Calu3 (cell line): ENCODE data around the gene CXCR5. TPM values are rescaled to one million over a fixed set of nuclear protein-coding genes. Genes with fewer than 3 reads are reported as not detected.
A peak's percentile ranks its signal among the peaks of the same experiment; 100 is the strongest.

Source experiments
- BruUV-seq: library from RNA; stranded (reverse); fragments of 400-500 nt; replicated peaks from 2 replicates; lab custom pipeline; 2021; lab: Mats Ljungman, UMichigan
- CTCF ChIA-PET: fragments of 300-600 bp; sonication (Branson Sonifier 250); formaldehyde crosslinking; loops from one replicate; lab custom pipeline; 2022; ENCODE audit warnings: antibody characterized with exemption; lab: Charles Lee
- DNase-seq: peaks from one replicate; pipeline ENCODE4 v3.0.0; 2022
- H3K27ac Mint-ChIP-seq: one replicate; pipeline ENCODE4 v1.8.0; 2022; ENCODE audit warnings: mixed read lengths; ENCODE audit not compliant: unreplicated experiment
- H3K27me3 Mint-ChIP-seq: one replicate; pipeline ENCODE4 v1.8.0; 2022; ENCODE audit warnings: mixed read lengths; ENCODE audit not compliant: unreplicated experiment
- H3K36me3 Mint-ChIP-seq: one replicate; pipeline ENCODE4 v1.8.0; 2022; ENCODE audit warnings: mild to moderate bottlenecking, moderate library complexity, mixed read lengths; ENCODE audit not compliant: insufficient read depth, unreplicated experiment
- H3K4me1 Mint-ChIP-seq: one replicate; pipeline ENCODE4 v1.8.0; 2022; ENCODE audit warnings: mild to moderate bottlenecking, low read depth, mixed read lengths; ENCODE audit not compliant: unreplicated experiment
- H3K4me3 Mint-ChIP-seq: one replicate; pipeline ENCODE4 v1.8.0; 2022; ENCODE audit warnings: mild to moderate bottlenecking, low read depth, moderate library complexity, mixed read lengths; ENCODE audit not compliant: unreplicated experiment
- H3K9me3 Mint-ChIP-seq: one replicate; pipeline ENCODE4 v1.8.0; 2022; ENCODE audit warnings: low read depth, mixed read lengths; ENCODE audit not compliant: unreplicated experiment
- CTCF ChIP-seq: fragments of 200-600 bp; IDR thresholded peaks from one replicate; pipeline ENCODE4 v1.8.0; 2022; ENCODE audit warnings: antibody characterized with exemption; ENCODE audit not compliant: unreplicated experiment
- intact Hi-C: fragments of 100-400 bp; cut with micrococcal nuclease; formaldehyde crosslinking; loops from one replicate; pipeline ENCODE4 v1.10.0; 2022; ENCODE audit not compliant: unreplicated experiment
- total RNA-seq: library from RNA; stranded (reverse); gene quantifications from 2 replicates; pipeline ENCODE4 v1.2.3, GENCODE V29; 2022

The CXCR5 gene
- total RNA-seq, 1 experiment from 2014 or later: not detected

GRCh38 chr11:118927554-118928100, 43.9 kb downstream of the CXCR5 start:
- BruUV-seq: no TSS peak
- Mint-ChIP-seq H3K27me3 (no peaks in the 10 kb centered on the region), H3K4me3 (peak overlapping the region; percentile 83), H3K36me3 (peaks cover 75% of the 10 kb centered on the region), H3K4me1 (peaks cover 40% of the 10 kb centered on the region), H3K9me3 (no peaks in the 10 kb centered on the region), H3K27ac (peak overlapping the region; percentile 90)
- intact Hi-C loops: loop anchor here (1.0 to 2.0 kb wide), 2 partner anchors 20 to 29 kb away; partner anchors contain the start of gene UPK2
- CTCF ChIA-PET: interaction anchor here (1.0 to 1.4 kb wide), 4 partner anchors 16 to 39 kb away, joined by 3 to 7 read pairs (median 6); no protein-coding TSS in a partner anchor
- no peak for TF ChIP-seq CTCF
- no peak for DNase-seq

- no peaks in the 10 kb centered on the region for H3K27me3 Mint-ChIP-seq
- H3K27ac Mint-ChIP-seq: peak overlapping the region; percentile 90
- H3K4me3 Mint-ChIP-seq: peak overlapping the region; percentile 83
- BruUV-seq: no TSS peak
- peaks cover 46% of the 10 kb centered on the region for H3K4me1 Mint-ChIP-seq
- intact Hi-C loops: loop anchor here (1.0 to 2.0 kb wide), 2 partner anchors 21 to 29 kb away; partner anchors contain the start of gene UPK2
- peak; percentile 73 for TF ChIP-seq CTCF
- H3K36me3 Mint-ChIP-seq: peaks cover 68% of the 10 kb centered on the region
- no peaks in the 10 kb centered on the region for H3K9me3 Mint-ChIP-seq
- CTCF ChIA-PET: interaction anchor here (0.6 to 1.4 kb wide), 5 partner anchors 16 to 46 kb away, joined by 3 to 8 read pairs (median 7); no protein-coding TSS in a partner anchor
- DNase-seq: peak; percentile 87
Measured at GRCh38 chr11:118928101-118928869, 44.6 kb downstream of the CXCR5 start.

GRCh38 chr11:118928870-118929500, 45.3 kb downstream of the CXCR5 start:
- Mint-ChIP-seq H3K9me3 (no peaks in the 10 kb centered on the region), H3K4me3 (peak overlapping the region; percentile 83), H3K27me3 (no peaks in the 10 kb centered on the region), H3K36me3 (peaks cover 61% of the 10 kb centered on the region), H3K4me1 (peaks cover 46% of the 10 kb centered on the region), H3K27ac (peak overlapping the region; percentile 90)
- TF ChIP-seq CTCF: no peak
- BruUV-seq: no TSS peak
- DNase-seq: peak; percentile 37
- CTCF ChIA-PET: interaction anchor here (0.6 to 2.0 kb wide), 5 partner anchors 17 to 294 kb away, joined by 3 to 9 read pairs (median 7); no protein-coding TSS in a partner anchor
- intact Hi-C loops: loop anchor here (1.0 to 2.0 kb wide), 2 partner anchors 22 to 28 kb away; partner anchors contain the start of gene UPK2

- TF ChIP-seq CTCF: no peak
- H3K36me3 Mint-ChIP-seq: peaks cover 55% of the 10 kb centered on the region
- peak overlapping the region; percentile 83 for H3K4me3 Mint-ChIP-seq
- H3K27ac Mint-ChIP-seq: peak overlapping the region; percentile 58
- CTCF ChIA-PET: interaction anchor here (0.6 to 2.0 kb wide), 5 partner anchors 17 to 295 kb away, joined by 3 to 9 read pairs (median 3); partner anchors contain the start of gene HMBS
- no TSS peak for BruUV-seq
- no peaks in the 10 kb centered on the region for H3K27me3 Mint-ChIP-seq
- DNase-seq: peak; percentile 81
- intact Hi-C loops: loop anchor here (2.0 kb wide), 1 partner anchor 27 kb away; the partner anchor contains the start of gene UPK2
- H3K9me3 Mint-ChIP-seq: no peaks in the 10 kb centered on the region
- peaks cover 45% of the 10 kb centered on the region for H3K4me1 Mint-ChIP-seq
Measured at GRCh38 chr11:118929501-118930093, 45.9 kb downstream of the CXCR5 start.
